HG03108 (cell line): ENCODE data around the gene ATOH8.

Experiments
- ATAC-seq: cut with Tn5 transposase; IDR thresholded peaks from one replicate; pipeline ENCODE4 v1.9.1; 2021; ENCODE audit warnings: moderate library complexity; ENCODE audit not compliant: unreplicated experiment

The ATOH8 gene

GRCh38 chr2:85785027-85785822 is 31.4 kb downstream of the ATOH8 start:
- no peak for ATAC-seq

- ATAC-seq: no peak
These were observed 32.1 kb downstream of the ATOH8 start for GRCh38 chr2:85785871-85786270.

GRCh38 chr2:85786444-85786843 is 32.7 kb downstream of the ATOH8 start:
- no peak for ATAC-seq

- no peak for ATAC-seq
These were observed 33.1 kb downstream of the ATOH8 start for GRCh38 chr2:85786865-85787264.

- ATAC-seq: no peak
These were observed 33.6 kb downstream of the ATOH8 start for GRCh38 chr2:85787282-85787980.

GRCh38 chr2:85787981-85788340 is 34.2 kb downstream of the ATOH8 start:
- ATAC-seq: no peak

GRCh38 chr2:85788603-85789002 is 34.8 kb downstream of the ATOH8 start:
- no peak for ATAC-seq

- ATAC-seq: no peak
These were observed 35.5 kb downstream of the ATOH8 start for GRCh38 chr2:85789271-85789670.

- no peak for ATAC-seq
These were observed 36.2 kb downstream of the ATOH8 start for GRCh38 chr2:85790032-85790431.

GRCh38 chr2:85790499-85791188 is 36.9 kb downstream of the ATOH8 start:
- no peak for ATAC-seq

GRCh38 chr2:85791704-85792565 is 38.1 kb downstream of the ATOH8 start:
- ATAC-seq: no peak

GRCh38 chr2:85792783-85793441 is 39.1 kb downstream of the ATOH8 start:
- ATAC-seq: no peak

GRCh38 chr2:85793584-85793983 is 39.8 kb downstream of the ATOH8 start:
- ATAC-seq: no peak

GRCh38 chr2:85794038-85794441 is 40.2 kb downstream of the ATOH8 start:
- no peak for ATAC-seq

- ATAC-seq: no peak
These were observed 40.8 kb downstream of the ATOH8 start for GRCh38 chr2:85794491-85795121.

- ATAC-seq: no peak
These were observed 41.7 kb downstream of the ATOH8 start for GRCh38 chr2:85795331-85796045.

GRCh38 chr2:85796046-85796340 is 42.2 kb downstream of the ATOH8 start:
- ATAC-seq: no peak

GRCh38 chr2:85796341-85797262 is 42.8 kb downstream of the ATOH8 start:
- ATAC-seq: no peak
